Lung (tissue), 12 donors: ENCODE results near the gene COQ9. TPM values are rescaled to one million over a fixed set of nuclear protein-coding genes. Genes with fewer than 3 reads are reported as not detected.
"Not testable (repeated sequence)": the region's sequence is repeated elsewhere in the genome, so short reads cannot be mapped to it uniquely, and the experiment has no call there.

Experiments
- ATAC-seq: fragments of 200-7000 bp; cut with Tn5 transposase; one replicate; pipeline ENCODE4 v1.9.1; 2020; ENCODE audit warnings: moderate number of reproducible peaks; ENCODE audit not compliant: insufficient read depth, low FRiP score
- DNase-seq, 3 donors: peaks; one replicate each; pipeline ENCODE4 v3.0.0-alpha.2; 2013 to 2017
- H3K27ac ChIP-seq, 2 donors: one replicate each; pipeline ENCODE4 v1.5.1; 2013; ENCODE audit warnings: mild to moderate bottlenecking in 2 of 2, moderate library complexity in 2 of 2, control low read depth in 1 of 2, inconsistent platforms in 1 of 2, low read depth in 1 of 2, low read length in 1 of 2
- H3K27me3 ChIP-seq, 3 donors: one replicate each; pipeline ENCODE4 v1.5.1; 2013; ENCODE audit warnings: low read length in 2 of 3; ENCODE audit not compliant: control insufficient read depth in 3 of 3, insufficient read depth in 3 of 3
- H3K36me3 ChIP-seq, 4 donors: one replicate each; pipeline ENCODE4 v1.5.1; 2013; ENCODE audit warnings: low read length in 4 of 4, mild to moderate bottlenecking in 1 of 4, moderate library complexity in 1 of 4; ENCODE audit not compliant: control insufficient read depth in 4 of 4, insufficient read depth in 4 of 4
- H3K4me1 ChIP-seq, 5 donors: one replicate each; pipeline ENCODE4 v1.5.1; 2013; ENCODE audit warnings: low read length in 5 of 5, mild to moderate bottlenecking in 2 of 5, moderate library complexity in 1 of 5; ENCODE audit not compliant: control insufficient read depth in 5 of 5, insufficient read depth in 5 of 5
- H3K4me3 ChIP-seq: one replicate; pipeline ENCODE4 v1.5.1; 2013; ENCODE audit warnings: mild to moderate bottlenecking, control low read depth, moderate library complexity
- H3K9ac ChIP-seq, 2 donors: one replicate each; pipeline ENCODE4 v1.5.1; 2013; ENCODE audit warnings: low read length in 2 of 2, control low read depth in 1 of 2; ENCODE audit not compliant: insufficient read depth in 1 of 2
- H3K9me3 ChIP-seq, 4 donors: one replicate each; pipeline ENCODE4 v1.5.1; 2013; ENCODE audit warnings: low read length in 3 of 4, mild to moderate bottlenecking in 1 of 4, moderate library complexity in 1 of 4; ENCODE audit not compliant: control insufficient read depth in 4 of 4, insufficient read depth in 3 of 4
- WGBS, 2 donors: extraction: QIAGEN DNeasy Blood & Tissue Kit; methylation state at CpG; one replicate each; pipeline ENCODE4 v1.1.7; 2013; 5-methylcytosine and 5-hydroxymethylcytosine counted together
- polyA plus RNA-seq, 2 donors: library from polyadenylated mRNA; stranded (reverse); fragments of 200-250 nt; gene quantifications; one replicate each; pipeline ENCODE4 v1.2.1, GENCODE V29; 2013
- total RNA-seq, 2 donors: library from RNA; depleted of rRNA in 1 of 2; stranded (reverse); fragments of >200 nt in 1 of 2; gene quantifications; one replicate each; pipeline ENCODE4 v1.2.1, GENCODE V29; 2014 to 2021
- TF ChIP-seq, protein P1 (sequence below): IDR thresholded peaks from 2 replicates; pipeline ENCODE4 v1.5.1; 2012; ENCODE audit warnings: mild to moderate bottlenecking; ENCODE audit errors: control extremely low read depth, extremely low read depth
- donor health status: control.
- donor health status: control.
- donor health status: Bipolar disorder and iron deficiency.
- donor health status: healthy.
- donor health status: DM: yes; HTN: yes; CAD: no.

The COQ9 gene
- total and polyA plus RNA-seq, 4 donors, result 42.2 to 59.5 (median 46.8) TPM

DNA sequence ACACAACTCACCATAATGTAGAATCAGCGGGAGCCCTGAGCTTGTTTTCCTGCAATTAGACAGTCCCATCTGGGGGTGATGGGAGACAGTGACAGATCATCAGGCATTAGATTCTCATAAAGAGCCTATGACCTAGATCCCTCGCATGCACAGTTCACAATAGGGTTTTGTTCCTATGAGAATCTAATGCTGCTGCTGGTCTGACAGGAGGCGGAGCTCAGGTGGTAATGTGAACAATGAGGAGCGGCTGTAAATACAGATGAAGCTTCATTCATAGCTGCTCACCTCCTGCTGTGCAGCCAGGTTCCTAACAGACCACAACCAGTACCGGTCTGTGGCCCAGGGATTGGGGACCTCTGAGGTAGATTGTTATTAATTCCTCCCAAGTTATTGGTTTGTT, 42.0 kb downstream of the COQ9 start:
- Histone ChIP-seq H3K9ac (no peak overlapping the region), H3K4me3 (no peak overlapping the region), H3K27me3 (no peaks in the 10 kb centered on the region), H3K9me3 (no peaks in the 10 kb centered on the region), H3K36me3 (no peaks in the 10 kb centered on the region), H3K4me1 (peaks cover 0 to 14% (median 5%) of the 10 kb centered on the region in 5 donors), H3K27ac (no peak overlapping the region)
- DNase-seq (no peak), ATAC-seq (no peak)
- TF ChIP-seq, protein P1, sequence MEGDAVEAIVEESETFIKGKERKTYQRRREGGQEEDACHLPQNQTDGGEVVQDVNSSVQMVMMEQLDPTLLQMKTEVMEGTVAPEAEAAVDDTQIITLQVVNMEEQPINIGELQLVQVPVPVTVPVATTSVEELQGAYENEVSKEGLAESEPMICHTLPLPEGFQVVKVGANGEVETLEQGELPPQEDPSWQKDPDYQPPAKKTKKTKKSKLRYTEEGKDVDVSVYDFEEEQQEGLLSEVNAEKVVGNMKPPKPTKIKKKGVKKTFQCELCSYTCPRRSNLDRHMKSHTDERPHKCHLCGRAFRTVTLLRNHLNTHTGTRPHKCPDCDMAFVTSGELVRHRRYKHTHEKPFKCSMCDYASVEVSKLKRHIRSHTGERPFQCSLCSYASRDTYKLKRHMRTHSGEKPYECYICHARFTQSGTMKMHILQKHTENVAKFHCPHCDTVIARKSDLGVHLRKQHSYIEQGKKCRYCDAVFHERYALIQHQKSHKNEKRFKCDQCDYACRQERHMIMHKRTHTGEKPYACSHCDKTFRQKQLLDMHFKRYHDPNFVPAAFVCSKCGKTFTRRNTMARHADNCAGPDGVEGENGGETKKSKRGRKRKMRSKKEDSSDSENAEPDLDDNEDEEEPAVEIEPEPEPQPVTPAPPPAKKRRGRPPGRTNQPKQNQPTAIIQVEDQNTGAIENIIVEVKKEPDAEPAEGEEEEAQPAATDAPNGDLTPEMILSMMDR, result no peak
- 94% methylated on average over 5 of the region's 5 CpGs for WGBS, 2 donors

DNA sequence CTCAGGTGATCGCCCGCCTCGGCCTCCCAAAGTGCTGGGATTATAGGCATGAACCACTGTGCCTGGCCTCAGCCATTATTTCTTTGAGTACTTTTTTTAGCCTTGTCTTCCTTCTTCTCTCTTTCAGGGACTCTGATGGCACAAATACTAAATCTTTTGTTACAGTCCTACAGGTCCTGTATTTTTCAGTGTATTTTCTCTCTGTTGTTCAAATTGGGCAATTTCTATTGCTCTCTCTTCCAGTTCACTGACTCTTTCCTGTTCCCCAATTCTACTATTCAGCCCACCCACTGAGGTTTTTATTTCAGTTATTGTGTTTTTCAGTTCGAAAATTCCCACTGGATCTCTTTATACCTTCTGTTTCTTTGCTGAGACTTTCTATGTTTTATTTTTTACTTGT, 46.5 kb downstream of the COQ9 start:
- TF ChIP-seq, protein P1, result no peak

DNA sequence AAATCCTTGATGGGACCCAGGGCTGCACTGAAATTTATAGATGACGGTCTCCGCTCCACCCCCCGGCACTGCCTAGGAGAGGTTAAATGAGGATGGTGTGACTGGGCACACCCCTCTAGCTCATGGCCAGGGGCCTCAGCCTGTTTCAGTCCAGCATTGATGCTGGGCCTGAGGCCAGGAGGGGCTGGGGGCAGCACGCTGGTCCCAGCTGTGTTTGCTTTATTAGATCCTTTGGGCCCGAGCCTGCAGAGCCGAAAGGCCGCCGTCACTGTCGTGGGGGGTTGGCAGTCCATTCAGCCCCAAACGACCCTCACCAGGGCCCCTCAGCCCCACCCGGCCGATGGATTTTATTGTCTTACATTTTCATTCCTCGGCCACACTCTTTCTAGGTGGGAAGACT, 49.8 kb downstream of the COQ9 start:
- H3K27me3 ChIP-seq, result no peaks in the 10 kb centered on the region

More for the DNA sequence above, 46.5 kb downstream of the COQ9 start:
- WGBS, 2 donors, result 95 to 97% methylated on average over 4 of the region's 4 CpGs
- Histone ChIP-seq H3K9ac (no peak overlapping the region), H3K9me3 (no peaks in the 10 kb centered on the region), H3K36me3 (no peaks in the 10 kb centered on the region), H3K27ac (no peak overlapping the region), H3K4me3 (no peak overlapping the region), H3K27me3 (no peaks in the 10 kb centered on the region), H3K4me1 (no peaks in the 10 kb centered on the region)
- DNase-seq (no peak), ATAC-seq (no peak)

DNA sequence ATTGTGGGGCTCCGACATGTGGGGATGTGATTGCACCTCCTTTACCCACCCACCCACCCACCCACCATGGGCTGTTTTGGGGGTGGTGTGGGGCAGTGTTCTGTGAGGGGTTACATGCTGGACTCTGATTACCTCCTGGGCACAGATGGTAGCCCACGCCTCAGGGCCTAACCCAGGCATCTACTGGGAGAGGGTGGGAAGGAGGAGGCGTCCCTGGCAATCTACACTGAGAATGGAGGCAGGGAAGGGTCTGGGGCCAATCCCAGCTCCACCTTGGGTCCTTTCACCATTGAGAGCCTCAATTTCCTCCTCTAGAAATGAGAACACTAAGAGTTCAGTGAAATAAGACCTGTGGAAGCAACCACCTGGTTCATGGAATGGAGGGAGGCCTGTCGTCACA, 50.8 kb downstream of the COQ9 start:
- TF ChIP-seq, protein P1, result no peak
- Histone ChIP-seq H3K4me3 (no peak overlapping the region), H3K36me3 (no peaks in the 10 kb centered on the region), H3K4me1 (peaks cover 0 to 16% (median 0%) of the 10 kb centered on the region in 5 donors), H3K27ac (no peak overlapping the region), H3K9me3 (no peaks in the 10 kb centered on the region), H3K27me3 (no peaks in the 10 kb centered on the region), H3K9ac (no peak overlapping the region)
- WGBS, 2 donors, result 93 to 96% methylated on average over 4 of the region's 4 CpGs
- no peak for ATAC-seq
- DNase-seq, result no peak

More for the DNA sequence above, 49.8 kb downstream of the COQ9 start:
- DNase-seq, result no peak
- Histone ChIP-seq H3K36me3 (no peaks in the 10 kb centered on the region), H3K4me3 (no peak overlapping the region), H3K9ac (no peak overlapping the region), H3K9me3 (no peaks in the 10 kb centered on the region), H3K4me1 (peaks cover 0 to 12% (median 0%) of the 10 kb centered on the region in 5 donors), H3K27ac (no peak overlapping the region)
- WGBS, 2 donors, result 84 to 89% methylated on average over 13 of the region's 13 CpGs
- no peak for ATAC-seq
- TF ChIP-seq, protein P1, result no peak

DNA sequence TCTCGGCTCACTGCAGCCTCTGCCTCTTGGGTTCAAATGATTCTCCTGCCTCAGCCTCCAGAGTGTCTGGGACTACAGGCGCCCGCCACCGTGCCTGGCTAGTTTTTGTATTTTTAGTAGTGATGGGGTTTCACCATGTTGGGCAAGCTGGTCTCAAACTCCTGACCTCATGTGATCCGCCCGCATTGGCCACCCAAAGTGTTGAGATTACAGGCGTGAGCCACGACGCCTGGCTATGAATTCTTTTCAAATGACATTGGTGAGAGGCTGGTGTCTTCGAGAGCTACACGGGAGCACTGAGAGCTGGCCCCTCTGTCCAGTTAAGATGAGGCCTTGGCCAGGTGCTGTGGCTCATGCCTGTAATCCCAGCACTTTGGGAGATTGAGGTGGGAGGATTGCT, 52.7 kb downstream of the COQ9 start:
- H3K27me3 ChIP-seq, H3K9me3 ChIP-seq, H3K27ac ChIP-seq, DNase-seq, ATAC-seq, H3K9ac ChIP-seq, H3K4me3 ChIP-seq, H3K36me3 ChIP-seq: not testable (repeated sequence)
- WGBS, 2 donors, result 94 to 95% methylated on average over 11 of the region's 11 CpGs
- peaks cover 0 to 27% (median 4%) of the 10 kb centered on the region in 5 donors for H3K4me1 ChIP-seq
